Osteoblast (primary cell): ENCODE measurements around the gene XRCC1. TPM values are rescaled to one million over a fixed set of nuclear protein-coding genes. Genes with fewer than 3 reads are reported as not detected.

ENCODE experiments used
- DNase-seq: peaks from one replicate; pipeline ENCODE4 v3.0.0; 2011; ENCODE audit warnings: low spot score, mixed read lengths; ENCODE audit not compliant: insufficient read length; ENCODE audit errors: missing footprints
- H2AFZ ChIP-seq: 2 replicates; pipeline ENCODE4 v1.6.0; 2011; ENCODE audit warnings: mild to moderate bottlenecking, low read length
- H3K27ac ChIP-seq: 2 replicates; pipeline ENCODE4 v1.5.1; 2011; ENCODE audit warnings: mild to moderate bottlenecking, low read depth, low read length, moderate library complexity
- H3K27me3 ChIP-seq: 2 replicates; pipeline ENCODE4 v1.6.0; 2012; ENCODE audit warnings: mild to moderate bottlenecking, control low read depth, inconsistent platforms, low read length, moderate library complexity; ENCODE audit not compliant: insufficient read depth
- H3K36me3 ChIP-seq: 2 replicates; pipeline ENCODE4 v1.5.1; 2011; ENCODE audit warnings: mild to moderate bottlenecking, low read length, control low read depth, moderate library complexity; ENCODE audit not compliant: insufficient read depth
- H3K4me1 ChIP-seq: 2 replicates; pipeline ENCODE4 v1.5.1; 2011; ENCODE audit warnings: mild to moderate bottlenecking, low read length, control low read depth, moderate library complexity; ENCODE audit not compliant: insufficient read depth
- H3K4me2 ChIP-seq: 2 replicates; pipeline ENCODE4 v1.6.0; 2011; ENCODE audit warnings: mild to moderate bottlenecking, low read length; ENCODE audit not compliant: insufficient read depth
- H3K4me3 ChIP-seq: fragments of 200-600 bp; sonication (generic); 3 replicates; pipeline ENCODE4 v1.5.1; 2012; ENCODE audit warnings: mild to moderate bottlenecking, low read length, inconsistent platforms; ENCODE audit not compliant: insufficient read depth
- H3K79me2 ChIP-seq: 2 replicates; pipeline ENCODE4 v1.6.0; 2012; ENCODE audit warnings: mild to moderate bottlenecking, low read length, control low read depth, inconsistent platforms; ENCODE audit not compliant: insufficient read depth
- H3K9me3 ChIP-seq: 2 replicates; pipeline ENCODE4 v1.5.1; 2011; ENCODE audit warnings: low read depth, low read length, control low read depth
- H4K20me1 ChIP-seq: 2 replicates; pipeline ENCODE4 v1.6.0; 2012; ENCODE audit warnings: mild to moderate bottlenecking, low read length, control low read depth; ENCODE audit not compliant: insufficient read depth
- total RNA-seq: library from RNA; depleted of rRNA; stranded (reverse); fragments of >200 nt; gene quantifications from 2 replicates; pipeline ENCODE4 v1.2.3, GENCODE V29; 2012
- TF ChIP-seq, protein P1 (sequence below): IDR thresholded peaks from 2 replicates; pipeline ENCODE4 v1.5.1; 2011; ENCODE audit warnings: mild to moderate bottlenecking, low read depth, low read length, moderate library complexity; ENCODE audit errors: extremely low read depth

Gene XRCC1
- total RNA-seq, 1 donor = 21.4 TPM

DNA sequence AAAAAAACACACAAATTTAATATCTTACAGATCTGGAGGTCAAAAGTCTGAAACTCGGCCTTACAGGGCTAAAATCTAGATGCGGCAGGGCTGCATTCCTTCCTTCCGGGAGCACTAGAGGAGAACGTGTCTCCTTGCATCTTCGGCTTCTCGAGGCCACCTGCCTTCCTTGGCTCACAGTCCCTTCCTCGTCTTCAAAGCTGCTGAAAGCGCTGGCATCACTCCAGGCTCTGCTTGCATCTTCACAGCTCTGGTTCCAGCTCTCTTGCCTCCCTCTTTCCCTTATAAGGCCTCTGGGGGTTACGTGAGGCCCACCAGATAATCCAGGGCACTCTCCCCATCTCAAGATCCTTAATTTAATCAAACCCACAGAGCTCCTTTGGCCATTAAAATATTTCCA is 10.5 kb downstream of the XRCC1 start:
- H3K27me3 ChIP-seq = no peaks in the 10 kb centered on the region
- no peak overlapping the region for H3K4me3 ChIP-seq
- no peak overlapping the region for H2AFZ ChIP-seq
- H3K79me2 ChIP-seq = peaks cover 41% of the 10 kb centered on the region
- H4K20me1 ChIP-seq = peaks cover 2% of the 10 kb centered on the region
- H3K27ac ChIP-seq = no peak overlapping the region
- peaks cover 2% of the 10 kb centered on the region for H3K36me3 ChIP-seq
- no peak for DNase-seq
- TF ChIP-seq, protein P1, sequence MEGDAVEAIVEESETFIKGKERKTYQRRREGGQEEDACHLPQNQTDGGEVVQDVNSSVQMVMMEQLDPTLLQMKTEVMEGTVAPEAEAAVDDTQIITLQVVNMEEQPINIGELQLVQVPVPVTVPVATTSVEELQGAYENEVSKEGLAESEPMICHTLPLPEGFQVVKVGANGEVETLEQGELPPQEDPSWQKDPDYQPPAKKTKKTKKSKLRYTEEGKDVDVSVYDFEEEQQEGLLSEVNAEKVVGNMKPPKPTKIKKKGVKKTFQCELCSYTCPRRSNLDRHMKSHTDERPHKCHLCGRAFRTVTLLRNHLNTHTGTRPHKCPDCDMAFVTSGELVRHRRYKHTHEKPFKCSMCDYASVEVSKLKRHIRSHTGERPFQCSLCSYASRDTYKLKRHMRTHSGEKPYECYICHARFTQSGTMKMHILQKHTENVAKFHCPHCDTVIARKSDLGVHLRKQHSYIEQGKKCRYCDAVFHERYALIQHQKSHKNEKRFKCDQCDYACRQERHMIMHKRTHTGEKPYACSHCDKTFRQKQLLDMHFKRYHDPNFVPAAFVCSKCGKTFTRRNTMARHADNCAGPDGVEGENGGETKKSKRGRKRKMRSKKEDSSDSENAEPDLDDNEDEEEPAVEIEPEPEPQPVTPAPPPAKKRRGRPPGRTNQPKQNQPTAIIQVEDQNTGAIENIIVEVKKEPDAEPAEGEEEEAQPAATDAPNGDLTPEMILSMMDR = no peak
- H3K4me2 ChIP-seq = no peak overlapping the region
- H3K4me1 ChIP-seq = peaks cover 25% of the 10 kb centered on the region
- no peaks in the 10 kb centered on the region for H3K9me3 ChIP-seq

DNA sequence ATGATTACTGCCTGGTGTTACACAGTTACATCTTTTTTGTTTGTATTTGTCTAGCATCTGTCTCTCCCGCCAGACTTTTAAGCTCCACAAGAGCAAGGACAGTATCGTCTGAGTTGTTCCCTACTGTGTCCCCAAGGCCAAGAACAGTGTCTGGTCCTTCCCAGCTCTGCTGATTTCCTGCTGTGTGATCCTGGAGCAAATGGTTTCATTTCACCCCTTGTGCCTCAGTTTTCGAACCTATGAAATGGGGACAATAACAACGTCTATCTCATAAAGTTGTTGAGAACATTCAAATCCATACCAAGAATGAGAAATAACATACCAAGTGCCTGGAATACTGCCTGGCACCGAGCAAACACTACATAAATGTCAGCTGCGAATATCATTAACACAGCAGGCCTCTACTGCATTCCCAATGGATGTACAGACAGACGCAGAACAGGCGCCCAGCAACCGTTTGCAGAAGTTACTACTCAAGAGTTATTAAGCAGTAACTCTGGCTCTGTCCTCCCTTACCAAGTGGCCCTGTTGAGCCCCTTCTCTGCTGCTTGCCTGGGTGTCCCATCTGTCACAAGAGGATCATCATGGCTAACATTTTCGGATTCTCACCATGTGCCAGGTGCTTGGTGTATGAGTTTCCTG is 11.4 kb downstream of the XRCC1 start:
- Histone ChIP-seq H3K27ac (peak overlapping the region; percentile 89), H3K27me3 (no peaks in the 10 kb centered on the region), H3K4me1 (peaks cover 25% of the 10 kb centered on the region)

DNA sequence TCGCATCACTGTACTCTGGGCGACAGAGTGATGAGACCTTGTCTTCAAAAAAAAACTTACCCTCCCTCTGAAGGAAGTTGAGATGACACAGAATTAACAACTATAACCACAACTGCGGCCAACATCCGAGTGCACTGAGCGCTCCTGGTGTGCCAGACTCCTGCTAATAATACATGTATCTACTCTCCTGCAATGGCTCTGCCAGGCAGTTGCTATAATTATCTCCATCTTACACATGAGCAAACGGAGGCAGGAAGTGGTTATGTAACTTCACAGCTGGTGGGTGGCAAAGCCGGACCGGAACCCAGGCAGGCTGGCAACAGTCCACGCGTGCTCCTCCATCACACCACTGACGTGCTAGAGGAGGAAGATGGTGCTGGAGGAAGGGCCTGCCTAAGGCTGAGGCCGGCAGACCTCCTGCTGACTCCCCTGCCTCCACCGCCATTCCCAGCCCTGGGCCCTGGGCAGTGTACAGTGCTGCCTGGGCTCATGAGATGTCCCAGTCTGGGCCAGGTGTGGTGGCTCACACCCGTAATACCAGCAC is 12.6 kb downstream of the XRCC1 start:
- peaks cover 30% of the 10 kb centered on the region for H3K79me2 ChIP-seq
- TF ChIP-seq, protein P1 = no peak
- no peak overlapping the region for H3K4me3 ChIP-seq
- peak overlapping the region; percentile 14 for H3K4me2 ChIP-seq
- H3K27ac ChIP-seq = peak overlapping the region; percentile 89
- peak; percentile 95 for DNase-seq
- no peaks in the 10 kb centered on the region for H3K27me3 ChIP-seq
- H4K20me1 ChIP-seq = no peaks in the 10 kb centered on the region
- H3K36me3 ChIP-seq = peaks cover 4% of the 10 kb centered on the region
- H3K9me3 ChIP-seq = no peaks in the 10 kb centered on the region
- H2AFZ ChIP-seq = peak overlapping the region; percentile 58
- H3K4me1 ChIP-seq = peaks cover 28% of the 10 kb centered on the region

More for the DNA sequence above, 11.4 kb downstream of the XRCC1 start:
- H2AFZ ChIP-seq = no peak overlapping the region
- peaks cover 4% of the 10 kb centered on the region for H3K36me3 ChIP-seq
- H3K9me3 ChIP-seq = no peaks in the 10 kb centered on the region
- H3K4me3 ChIP-seq = no peak overlapping the region
- peaks cover 36% of the 10 kb centered on the region for H3K79me2 ChIP-seq
- H4K20me1 ChIP-seq = no peaks in the 10 kb centered on the region
- TF ChIP-seq, protein P1 = no peak
- no peak overlapping the region for H3K4me2 ChIP-seq
- no peak for DNase-seq

DNA sequence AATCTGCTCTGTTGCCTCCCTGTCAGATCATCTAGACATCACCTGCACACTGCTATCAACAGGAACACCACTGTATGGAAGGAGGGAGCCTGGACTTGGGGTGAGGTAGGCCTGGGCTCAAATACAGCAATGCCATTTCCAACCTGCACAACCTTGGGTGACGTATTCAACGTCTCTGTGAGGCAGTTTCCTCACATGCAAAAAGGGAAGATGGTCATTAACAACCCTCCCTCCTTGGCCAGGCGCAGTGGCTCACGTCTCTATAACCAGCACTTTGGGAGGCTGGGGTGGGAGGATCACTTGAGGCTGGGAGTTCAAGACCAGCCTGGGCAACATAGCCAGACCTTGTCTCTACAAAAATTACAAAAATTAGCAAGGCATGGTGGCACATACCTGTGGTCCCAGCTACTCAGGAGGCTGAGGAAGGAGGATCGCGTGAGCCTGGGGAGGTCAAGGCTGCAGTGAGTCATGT is 13.1 kb downstream of the XRCC1 start:
- no peak overlapping the region for H3K4me3 ChIP-seq
- H3K9me3 ChIP-seq = no peaks in the 10 kb centered on the region
- H4K20me1 ChIP-seq = no peaks in the 10 kb centered on the region
- no peak overlapping the region for H3K4me2 ChIP-seq
- peaks cover 31% of the 10 kb centered on the region for H3K4me1 ChIP-seq
- no peaks in the 10 kb centered on the region for H3K27me3 ChIP-seq
- H3K27ac ChIP-seq = peak overlapping the region; percentile 89
- no peak for DNase-seq
- peaks cover 4% of the 10 kb centered on the region for H3K36me3 ChIP-seq
- H2AFZ ChIP-seq = no peak overlapping the region
- TF ChIP-seq, protein P1 = no peak
- H3K79me2 ChIP-seq = peaks cover 26% of the 10 kb centered on the region
